HG02763 (cell line): ENCODE measurements around the gene B4GALNT4.
"Not testable (repeated sequence)": the region's sequence is repeated elsewhere in the genome, so short reads cannot be mapped to it uniquely, and the experiment has no call there.

Experiments
- ATAC-seq: cut with Tn5 transposase; IDR thresholded peaks from one replicate; pipeline ENCODE4 v1.9.1; 2021; ENCODE audit warnings: mild to moderate bottlenecking, moderate library complexity; ENCODE audit not compliant: unreplicated experiment

The B4GALNT4 gene

GRCh38 chr11:369336-370018 lies at the start of gene B4GALNT4:
Gene B4GALNT4 (plus strand): TSS chr11:369499. CDS start chr11:369804, 305 bp downstream.
- no peak for ATAC-seq

GRCh38 chr11:319888-320273 lies 49.4 kb upstream of the B4GALNT4 start:
- ATAC-seq, result not testable (repeated sequence)

- no peak for ATAC-seq
Measured at GRCh38 chr11:324156-324555, 45.1 kb upstream of the B4GALNT4 start.

- not testable (repeated sequence) for ATAC-seq
Measured at GRCh38 chr11:324593-325517, 44.4 kb upstream of the B4GALNT4 start.

- no peak for ATAC-seq
Measured at GRCh38 chr11:325796-326591, 43.3 kb upstream of the B4GALNT4 start.

GRCh38 chr11:326592-326841 lies 42.8 kb upstream of the B4GALNT4 start:
- no peak for ATAC-seq

- ATAC-seq, result peak; percentile 60
Measured at GRCh38 chr11:326842-327580, 42.3 kb upstream of the B4GALNT4 start.

- ATAC-seq, result no peak
Measured at GRCh38 chr11:327581-327923, 41.7 kb upstream of the B4GALNT4 start.

GRCh38 chr11:328012-328411 lies 41.3 kb upstream of the B4GALNT4 start:
- ATAC-seq, result no peak

- ATAC-seq, result not testable (repeated sequence)
Measured at GRCh38 chr11:328516-329100, 40.7 kb upstream of the B4GALNT4 start.

GRCh38 chr11:329886-330253 lies 39.4 kb upstream of the B4GALNT4 start:
- ATAC-seq, result no peak

GRCh38 chr11:330307-330693 lies 39.0 kb upstream of the B4GALNT4 start:
- no peak for ATAC-seq

GRCh38 chr11:330694-331357 lies 38.5 kb upstream of the B4GALNT4 start:
- no peak for ATAC-seq

- no peak for ATAC-seq
Measured at GRCh38 chr11:331358-332060, 37.8 kb upstream of the B4GALNT4 start.

GRCh38 chr11:332651-333480 lies 36.4 kb upstream of the B4GALNT4 start:
- no peak for ATAC-seq

- ATAC-seq, result not testable (repeated sequence)
Measured at GRCh38 chr11:333616-334263, 35.6 kb upstream of the B4GALNT4 start.

GRCh38 chr11:334264-334994 lies 34.9 kb upstream of the B4GALNT4 start:
- no peak for ATAC-seq
